HG03139 (cell line): ENCODE results near the gene TRAPPC2L.
"Not testable (repeated sequence)": the region's sequence is repeated elsewhere in the genome, so short reads cannot be mapped to it uniquely, and the experiment has no call there.

Source experiments
- ATAC-seq: cut with Tn5 transposase; IDR thresholded peaks from one replicate; pipeline ENCODE4 v1.9.1; 2021; ENCODE audit not compliant: unreplicated experiment

The TRAPPC2L gene

GRCh38 chr16:88888057-88888456, 31.1 kb downstream of the TRAPPC2L start:
- no peak for ATAC-seq

GRCh38 chr16:88888461-88889387, 31.8 kb downstream of the TRAPPC2L start:
- no peak for ATAC-seq

GRCh38 chr16:88889702-88890352, 32.9 kb downstream of the TRAPPC2L start:
- not testable (repeated sequence) for ATAC-seq

GRCh38 chr16:88891083-88891482, 34.2 kb downstream of the TRAPPC2L start:
- no peak for ATAC-seq

- no peak for ATAC-seq
Measured at GRCh38 chr16:88892065-88892464, 35.1 kb downstream of the TRAPPC2L start.

GRCh38 chr16:88893127-88893968, 36.4 kb downstream of the TRAPPC2L start:
- no peak for ATAC-seq

GRCh38 chr16:88894266-88894665, 37.3 kb downstream of the TRAPPC2L start:
- not testable (repeated sequence) for ATAC-seq

GRCh38 chr16:88894681-88895300, 37.9 kb downstream of the TRAPPC2L start:
- ATAC-seq: no peak

- no peak for ATAC-seq
Measured at GRCh38 chr16:88895335-88895734, 38.4 kb downstream of the TRAPPC2L start.

- ATAC-seq: no peak
Measured at GRCh38 chr16:88896238-88897070, 39.5 kb downstream of the TRAPPC2L start.

GRCh38 chr16:88897696-88898425, 40.9 kb downstream of the TRAPPC2L start:
- ATAC-seq: no peak

- ATAC-seq: no peak
Measured at GRCh38 chr16:88899901-88900661, 43.2 kb downstream of the TRAPPC2L start.

GRCh38 chr16:88900662-88901052, 43.7 kb downstream of the TRAPPC2L start:
- ATAC-seq: no peak

- no peak for ATAC-seq
Measured at GRCh38 chr16:88901718-88902337, 44.9 kb downstream of the TRAPPC2L start.

- no peak for ATAC-seq
Measured at GRCh38 chr16:88902744-88903143, 45.8 kb downstream of the TRAPPC2L start.

- ATAC-seq: no peak
Measured at GRCh38 chr16:88903267-88903666, 46.3 kb downstream of the TRAPPC2L start.

GRCh38 chr16:88904676-88905365, 47.9 kb downstream of the TRAPPC2L start:
- no peak for ATAC-seq

GRCh38 chr16:88905563-88905962, 48.6 kb downstream of the TRAPPC2L start:
- ATAC-seq: no peak
